HepG2 (cell line): ENCODE results near the gene UST. TPM values are rescaled to one million over a fixed set of nuclear protein-coding genes. Genes with fewer than 3 reads are reported as not detected.

Experiments
- CCDC6 ChIP-seq: sonication (generic); formaldehyde crosslinking; IDR thresholded peaks from 2 replicates; pipeline ENCODE4 v1.8.1; 2022; ENCODE audit warnings: mild to moderate bottlenecking, missing genetic modification reagents, moderate library complexity
- EHMT2 ChIP-seq: fragments of 200-600 bp; sonication (generic); IDR thresholded peaks from 2 replicates; pipeline ENCODE4 v1.7.0; 2017; ENCODE audit warnings: antibody characterized with exemption, low read depth, low read length, borderline replicate concordance
- HDAC2 ChIP-seq: sonication (generic); formaldehyde crosslinking; IDR thresholded peaks from 2 replicates; pipeline ENCODE4 v1.4.0; 2020; ENCODE audit warnings: missing genetic modification reagents
- HNRNPK ChIP-seq: fragments of 200-400 bp; formaldehyde crosslinking; IDR thresholded peaks from 2 replicates; pipeline ENCODE4 v1.6.1; 2018; ENCODE audit warnings: low read length, low read depth, moderate library complexity, mild to moderate bottlenecking; ENCODE audit not compliant: poor library complexity, severe bottlenecking
- KLF16 ChIP-seq, 2 experiments: sonication (generic) in 1 of 2; formaldehyde crosslinking in 1 of 2; IDR thresholded peaks; 2 replicates each; pipeline versions ENCODE4 v1.6.1 to v1.8.0; 2016 to 2023; ENCODE audit warnings: missing genetic modification reagents in 2 of 2, missing compliant biosample characterization in 1 of 2
- MLX ChIP-seq: IDR thresholded peaks from 2 replicates; pipeline ENCODE4 v1.6.1; 2016
- PHF5A ChIP-seq: IDR thresholded peaks from one replicate; pipeline ENCODE4 v1.6.1; 2018; ENCODE audit warnings: low read depth, missing genetic modification reagents; ENCODE audit not compliant: unreplicated experiment
- RBAK ChIP-seq: sonication (generic); formaldehyde crosslinking; IDR thresholded peaks from 2 replicates; pipeline ENCODE4 v1.5.1; 2020; ENCODE audit warnings: mild to moderate bottlenecking, missing genetic modification reagents
- SMARCC2 ChIP-seq: fragments of 450-650 bp; IDR thresholded peaks from 2 replicates; pipeline ENCODE4 v1.6.1; 2017; ENCODE audit warnings: antibody characterized with exemption, mild to moderate bottlenecking
- ZBTB40 ChIP-seq, 2 experiments: fragments of 450-650 bp in 1 of 2; sonication (generic) in 1 of 2; formaldehyde crosslinking in 1 of 2; IDR thresholded peaks; 2 replicates each; pipeline versions ENCODE4 v1.6.1 to v1.8.0; 2016 to 2022; ENCODE audit warnings: antibody characterized with exemption in 1 of 2, mild to moderate bottlenecking in 1 of 2, missing genetic modification reagents in 1 of 2
- ZC3H4 ChIP-seq: sonication (generic); formaldehyde crosslinking; IDR thresholded peaks from 2 replicates; pipeline ENCODE4 v1.4.0; 2020; ENCODE audit warnings: missing genetic modification reagents, borderline replicate concordance
- ZHX2 ChIP-seq, 2 experiments: sonication (generic) in 1 of 2; formaldehyde crosslinking in 1 of 2; IDR thresholded peaks; 2 replicates each; pipeline versions ENCODE4 v1.6.1 to v1.9.0; 2014 to 2022; ENCODE audit warnings: antibody characterized with exemption in 1 of 2, borderline replicate concordance in 1 of 2, inconsistent platforms in 1 of 2, low read depth in 1 of 2, missing genetic modification reagents in 1 of 2
- ZMAT3 ChIP-seq: sonication (generic); formaldehyde crosslinking; conservative IDR thresholded peaks from 2 replicates; pipeline ENCODE4 v1.7.0; 2021; ENCODE audit warnings: missing genetic modification reagents
- ZNF460 ChIP-seq: sonication (generic); formaldehyde crosslinking; IDR thresholded peaks from 2 replicates; pipeline ENCODE4 v1.5.1; 2020; ENCODE audit warnings: missing genetic modification reagents, mild to moderate bottlenecking, borderline replicate concordance
- polyA plus RNA-seq, 8 experiments: library from polyadenylated mRNA; depleted of rRNA in 3 of 8; stranded (reverse) in 7 of 8; unstranded in 1 of 8; fragments of >200 nt; fragmentation: Illumina TruSeq in 4 of 8; extraction: Trizol in 4 of 8; gene quantifications; 2 replicates each; pipeline versions ENCODE4 v1.2.1 to v1.2.3, GENCODE V29; 2011 to 2016; ENCODE audit warnings: low read depth in 4 of 8, missing spikeins in 1 of 8, mixed read lengths in 1 of 8; ENCODE audit not compliant: insufficient read depth in 1 of 8
- total RNA-seq, 5 experiments: library from RNA; depleted of rRNA; stranded (reverse); fragments of >200 nt; fragmentation: Illumina TruSeq; extraction: Trizol; gene quantifications; 2 replicates each; pipeline ENCODE4 v1.2.3, GENCODE V29; 2016; ENCODE audit warnings: low read depth in 1 of 5

UST gene
- total and polyA plus RNA-seq, 2 of the 13 experiments (the other 11 are each of a cell fraction or from before 2014, with no cell fraction given), result 0.27 TPM; not detected in 1

DNA sequence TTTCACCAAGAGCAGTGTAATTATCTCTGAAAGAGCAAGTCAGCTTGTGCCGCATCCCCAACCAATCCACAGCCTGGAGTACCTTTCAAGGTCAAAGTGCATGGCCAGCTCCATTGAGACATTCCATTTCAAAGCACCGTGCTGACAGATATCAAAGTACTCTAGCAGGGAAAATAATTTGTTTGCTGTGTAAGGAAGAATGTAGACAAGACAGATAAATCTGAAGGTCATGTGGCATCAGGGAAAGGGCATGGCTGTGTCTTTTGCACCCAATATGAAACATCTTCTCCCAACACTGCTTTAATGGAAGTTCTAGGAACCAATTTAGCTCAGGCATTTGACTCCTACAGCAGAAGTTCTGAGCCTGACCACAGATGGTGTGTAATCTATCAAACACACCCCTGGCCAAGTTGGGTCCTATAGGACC lies 328.0 kb downstream of the UST start (continued):
- no peak for TF ChIP-seq ZBTB40 (IDR thresholded peaks at IDR 0.05)
- no peak for TF ChIP-seq ZBTB40 (CRISPR knock-in tag; IDR thresholded peaks at IDR 0.05)
- no peak for TF ChIP-seq ZMAT3 (CRISPR knock-in tag)
- peak; percentile 32 for TF ChIP-seq PHF5A (CRISPR knock-in tag)
- no peak for TF ChIP-seq KLF16 (CRISPR knock-in tag; IDR thresholded peaks at IDR 0.05)
- TF ChIP-seq SMARCC2, result no peak
- TF ChIP-seq ZNF460, result no peak
- TF ChIP-seq ZHX2 (IDR thresholded peaks at IDR 0.05; ENCODE audit: low read depth), result no peak
- no peak for TF ChIP-seq ZHX2 (CRISPR knock-in tag; IDR thresholded peaks at IDR 0.05; ENCODE audit: borderline replicate concordance)
- TF ChIP-seq HNRNPK, result no peak
- no peak for TF ChIP-seq CCDC6
- TF ChIP-seq ZC3H4 (CRISPR knock-in tag), result no peak
- TF ChIP-seq HDAC2 (CRISPR knock-in tag), result peak; percentile 86
- no peak; the same call in 1 of the 2 replicates for TF ChIP-seq RBAK
- TF ChIP-seq EHMT2, result peak; percentile 72; the same call in 1 of the 2 replicates
- no peak for TF ChIP-seq MLX (CRISPR knock-in tag)
